ENCODE results near the gene CDK18. TPM values are rescaled to one million over a fixed set of nuclear protein-coding genes. Genes with fewer than 3 reads are reported as not detected.

Gene CDK18
- total RNA-seq, 2 experiments from 2014 or later = 3.6 to 4.1 TPM

GRCh38 chr1:205538235-205538840 lies 33.9 kb downstream of the CDK18 start:
- Mint-ChIP-seq H3K27ac (no peak overlapping the region), H3K36me3 (ENCODE audit: low read depth) (no peaks in the 10 kb centered on the region), H3K27me3 (ENCODE audit: low read depth) (peaks cover 11% of the 10 kb centered on the region), H3K4me3 (no peak overlapping the region), H3K9me3 (no peaks in the 10 kb centered on the region), H3K4me1 (ENCODE audit: low read depth) (peaks cover 4% of the 10 kb centered on the region)
- CTCF ChIA-PET = interaction anchor here (0.5 to 6.2 kb wide), 5 partner anchors 11 to 184 kb away, joined by 3 to 40 read pairs (median 5); no protein-coding TSS in a partner anchor
- DNase-seq = no peak
- intact Hi-C loops (cut with micrococcal nuclease) = no loop called here

- no peak for DNase-seq
- H3K27me3 Mint-ChIP-seq (ENCODE audit: low read depth) = peaks cover 24% of the 10 kb centered on the region
- intact Hi-C loops (cut with micrococcal nuclease) = no loop called here
- no peak overlapping the region for H3K27ac Mint-ChIP-seq
- CTCF ChIA-PET = interaction anchor here (0.5 to 3.3 kb wide), 4 partner anchors 17 to 205 kb away, joined by 3 to 22 read pairs (median 4); no protein-coding TSS in a partner anchor
- no peaks in the 10 kb centered on the region for H3K9me3 Mint-ChIP-seq
- no peaks in the 10 kb centered on the region for H3K36me3 Mint-ChIP-seq (ENCODE audit: low read depth)
- peaks cover 14% of the 10 kb centered on the region for H3K4me1 Mint-ChIP-seq (ENCODE audit: low read depth)
- H3K4me3 Mint-ChIP-seq = no peak overlapping the region
These were observed 36.9 kb downstream of the CDK18 start for GRCh38 chr1:205541161-205541886.

- CTCF ChIA-PET = interaction anchor here (1.3 to 3.3 kb wide), 3 partner anchors 18 to 115 kb away, joined by 4 to 22 read pairs (median 12); no protein-coding TSS in a partner anchor
- H3K36me3 Mint-ChIP-seq (ENCODE audit: low read depth) = no peaks in the 10 kb centered on the region
- H3K4me3 Mint-ChIP-seq = no peak overlapping the region
- H3K9me3 Mint-ChIP-seq = no peaks in the 10 kb centered on the region
- peaks cover 23% of the 10 kb centered on the region for H3K27me3 Mint-ChIP-seq (ENCODE audit: low read depth)
- peaks cover 11% of the 10 kb centered on the region for H3K4me1 Mint-ChIP-seq (ENCODE audit: low read depth)
- H3K27ac Mint-ChIP-seq = no peak overlapping the region
- no peak for DNase-seq
- intact Hi-C loops (cut with micrococcal nuclease) = no loop called here
These were observed 37.9 kb downstream of the CDK18 start for GRCh38 chr1:205542367-205542766.

- no peaks in the 10 kb centered on the region for H3K9me3 Mint-ChIP-seq
- H3K27me3 Mint-ChIP-seq (ENCODE audit: low read depth) = peaks cover 23% of the 10 kb centered on the region
- H3K4me3 Mint-ChIP-seq = peak overlapping the region; percentile 36
- intact Hi-C loops (cut with micrococcal nuclease) = no loop called here
- peaks cover 11% of the 10 kb centered on the region for H3K4me1 Mint-ChIP-seq (ENCODE audit: low read depth)
- DNase-seq = peak; percentile 61
- CTCF ChIA-PET = interaction anchor here (0.6 to 3.3 kb wide), 9 partner anchors 17 to 270 kb away, joined by 3 to 22 read pairs (median 3); no protein-coding TSS in a partner anchor
- H3K27ac Mint-ChIP-seq = no peak overlapping the region
- H3K36me3 Mint-ChIP-seq (ENCODE audit: low read depth) = no peaks in the 10 kb centered on the region
These were observed 39.2 kb downstream of the CDK18 start for GRCh38 chr1:205543351-205544301.

GRCh38 chr1:205545001-205545919 lies 40.8 kb downstream of the CDK18 start:
- intact Hi-C loops (cut with micrococcal nuclease) = no loop called here
- CTCF ChIA-PET = interaction anchor here (0.7 to 2.0 kb wide), 4 partner anchors 20 to 113 kb away, joined by 3 to 11 read pairs (median 4); no protein-coding TSS in a partner anchor
- Mint-ChIP-seq H3K27ac (no peak overlapping the region), H3K27me3 (ENCODE audit: low read depth) (peaks cover 26% of the 10 kb centered on the region), H3K9me3 (no peaks in the 10 kb centered on the region), H3K36me3 (ENCODE audit: low read depth) (no peaks in the 10 kb centered on the region), H3K4me1 (ENCODE audit: low read depth) (peaks cover 11% of the 10 kb centered on the region), H3K4me3 (no peak overlapping the region)
- DNase-seq = no peak

- no peak for DNase-seq
- H3K4me3 Mint-ChIP-seq = no peak overlapping the region
- H3K27me3 Mint-ChIP-seq (ENCODE audit: low read depth) = peaks cover 25% of the 10 kb centered on the region
- H3K36me3 Mint-ChIP-seq (ENCODE audit: low read depth) = no peaks in the 10 kb centered on the region
- no peak overlapping the region for H3K27ac Mint-ChIP-seq
- H3K4me1 Mint-ChIP-seq (ENCODE audit: low read depth) = peaks cover 11% of the 10 kb centered on the region
- intact Hi-C loops (cut with micrococcal nuclease) = no loop called here
- CTCF ChIA-PET = interaction anchor here (0.7 to 1.9 kb wide), 3 partner anchors 21 to 112 kb away, joined by 3 to 5 read pairs (median 4); no protein-coding TSS in a partner anchor
- H3K9me3 Mint-ChIP-seq = no peaks in the 10 kb centered on the region
These were observed 41.5 kb downstream of the CDK18 start for GRCh38 chr1:205545991-205546390.

GRCh38 chr1:205546541-205546940 lies 42.1 kb downstream of the CDK18 start:
- intact Hi-C loops (cut with micrococcal nuclease) = no loop called here
- no peaks in the 10 kb centered on the region for H3K36me3 Mint-ChIP-seq (ENCODE audit: low read depth)
- no peak overlapping the region for H3K4me3 Mint-ChIP-seq
- H3K27ac Mint-ChIP-seq = no peak overlapping the region
- H3K9me3 Mint-ChIP-seq = no peaks in the 10 kb centered on the region
- CTCF ChIA-PET = interaction anchor here (1.3 to 1.9 kb wide), 2 partner anchors 21 to 112 kb away, joined by 4 to 5 read pairs; no protein-coding TSS in a partner anchor
- peaks cover 11% of the 10 kb centered on the region for H3K4me1 Mint-ChIP-seq (ENCODE audit: low read depth)
- H3K27me3 Mint-ChIP-seq (ENCODE audit: low read depth) = peaks cover 22% of the 10 kb centered on the region
- no peak for DNase-seq

- CTCF ChIA-PET = interaction anchor here (0.7 to 2.7 kb wide), 3 partner anchors 23 to 110 kb away, joined by 3 to 11 read pairs (median 8); no protein-coding TSS in a partner anchor
- Mint-ChIP-seq H3K27ac (no peak overlapping the region), H3K36me3 (ENCODE audit: low read depth) (no peaks in the 10 kb centered on the region), H3K9me3 (no peaks in the 10 kb centered on the region), H3K4me1 (ENCODE audit: low read depth) (peaks cover 11% of the 10 kb centered on the region), H3K4me3 (no peak overlapping the region), H3K27me3 (ENCODE audit: low read depth) (peaks cover 22% of the 10 kb centered on the region)
- DNase-seq = no peak
- intact Hi-C loops (cut with micrococcal nuclease) = no loop called here
These were observed 43.7 kb downstream of the CDK18 start for GRCh38 chr1:205547936-205548827.

- CTCF ChIA-PET = no interaction called here
- H3K4me1 Mint-ChIP-seq (ENCODE audit: low read depth) = no peaks in the 10 kb centered on the region
- H3K36me3 Mint-ChIP-seq (ENCODE audit: low read depth) = peaks cover 3% of the 10 kb centered on the region
- no peak overlapping the region for H3K27ac Mint-ChIP-seq
- intact Hi-C loops (cut with micrococcal nuclease) = no loop called here
- no peak for DNase-seq
- peaks cover 44% of the 10 kb centered on the region for H3K27me3 Mint-ChIP-seq (ENCODE audit: low read depth)
- H3K4me3 Mint-ChIP-seq = no peak overlapping the region
- peaks cover 10% of the 10 kb centered on the region for H3K9me3 Mint-ChIP-seq
These were observed 49.8 kb downstream of the CDK18 start for GRCh38 chr1:205554026-205554811.
